22Rv1 (cell line): Measurements from ENCODE around the gene DCTN3.

Source experiments
- ZFX ChIP-seq: fragments of 450-650 bp; IDR thresholded peaks from 2 replicates; pipeline ENCODE4 v1.6.1; 2017; ENCODE audit warnings: antibody characterized with exemption, borderline replicate concordance
- TF ChIP-seq, protein P1 (sequence below): fragments of 450-650 bp; IDR thresholded peaks from 2 replicates; pipeline ENCODE4 v1.5.1; 2017; ENCODE audit warnings: mild to moderate bottlenecking

DNA sequence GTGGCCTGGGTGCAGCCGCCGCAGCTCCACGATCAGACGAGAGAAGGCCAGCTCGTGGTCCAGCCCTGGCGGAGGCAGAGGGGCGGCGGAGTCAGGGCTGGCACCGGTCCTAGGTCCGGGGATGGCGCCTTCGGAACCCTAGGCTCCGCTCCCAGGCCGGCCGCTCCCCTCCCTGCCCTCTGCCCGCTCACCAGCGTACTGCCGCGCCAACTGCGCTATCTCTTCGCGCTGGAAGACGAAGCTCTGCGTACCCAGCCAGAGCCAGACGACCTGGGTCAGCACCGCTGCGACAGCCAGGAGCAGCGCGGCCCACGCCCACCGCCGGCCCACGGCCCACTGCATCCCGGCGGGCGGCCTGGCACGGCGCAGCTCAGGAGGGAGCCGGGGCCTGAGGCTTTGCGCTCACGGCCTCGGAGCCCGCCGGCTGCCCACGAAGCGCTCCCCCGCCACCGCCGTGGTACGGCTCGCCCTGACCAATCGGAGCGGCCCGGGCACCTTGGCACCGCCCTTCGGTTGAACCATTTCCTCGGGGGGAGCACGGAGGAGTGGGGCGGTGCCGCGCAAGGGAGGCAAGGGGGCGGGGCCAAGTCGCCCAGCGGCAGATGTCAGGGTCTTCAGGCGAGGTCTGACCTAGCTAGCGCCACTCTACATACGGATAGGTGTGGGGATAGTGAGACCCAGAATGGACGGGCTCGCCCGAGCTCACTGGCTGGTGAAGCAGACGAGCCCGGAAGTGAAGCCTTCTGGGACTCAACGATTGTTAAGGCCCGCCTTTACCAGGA lies 17.3 kb upstream of the DCTN3 start, which contains the start of gene SIGMAR1:
- TF ChIP-seq, protein P1, sequence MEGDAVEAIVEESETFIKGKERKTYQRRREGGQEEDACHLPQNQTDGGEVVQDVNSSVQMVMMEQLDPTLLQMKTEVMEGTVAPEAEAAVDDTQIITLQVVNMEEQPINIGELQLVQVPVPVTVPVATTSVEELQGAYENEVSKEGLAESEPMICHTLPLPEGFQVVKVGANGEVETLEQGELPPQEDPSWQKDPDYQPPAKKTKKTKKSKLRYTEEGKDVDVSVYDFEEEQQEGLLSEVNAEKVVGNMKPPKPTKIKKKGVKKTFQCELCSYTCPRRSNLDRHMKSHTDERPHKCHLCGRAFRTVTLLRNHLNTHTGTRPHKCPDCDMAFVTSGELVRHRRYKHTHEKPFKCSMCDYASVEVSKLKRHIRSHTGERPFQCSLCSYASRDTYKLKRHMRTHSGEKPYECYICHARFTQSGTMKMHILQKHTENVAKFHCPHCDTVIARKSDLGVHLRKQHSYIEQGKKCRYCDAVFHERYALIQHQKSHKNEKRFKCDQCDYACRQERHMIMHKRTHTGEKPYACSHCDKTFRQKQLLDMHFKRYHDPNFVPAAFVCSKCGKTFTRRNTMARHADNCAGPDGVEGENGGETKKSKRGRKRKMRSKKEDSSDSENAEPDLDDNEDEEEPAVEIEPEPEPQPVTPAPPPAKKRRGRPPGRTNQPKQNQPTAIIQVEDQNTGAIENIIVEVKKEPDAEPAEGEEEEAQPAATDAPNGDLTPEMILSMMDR, result no peak
- TF ChIP-seq ZFX, result peak; percentile 44; the same call in 1 of the 2 replicates
